Measurements from ENCODE around the gene ACBD3. TPM values are rescaled to one million over a fixed set of nuclear protein-coding genes. Genes with fewer than 3 reads are reported as not detected.

ACBD3 gene
- total and polyA plus RNA-seq, 10 of the 15 experiments (the other 5 are each of a cell fraction or from before 2014, with no cell fraction given) = 7.5 to 27.9 (median 20.3) TPM

- TF ChIP-seq CEBPZ (IDR thresholded peaks at IDR 0.05; ENCODE audit: low read depth, low read length) (no peak), SMAD1 (IDR thresholded peaks at IDR 0.05; ENCODE audit: low read depth, partially characterized antibody) (no peak), ZNF217 (IDR thresholded peaks at IDR 0.05) (no peak), ETV6 (conservative IDR thresholded peaks at IDR 0.05 in 1 of 2, IDR thresholded peaks at IDR 0.05 in 1 of 2; ENCODE audit: borderline replicate concordance in 1 of 2, low read depth in 1 of 2) (no peak), ZNF384 (IDR thresholded peaks at IDR 0.05; ENCODE audit: borderline replicate concordance, low read depth, low read length) (no peak), ZBTB4 (CRISPR knock-in tag; IDR thresholded peaks at IDR 0.05) (no peak), CHD2 (IDR thresholded peaks at IDR 0.05; ENCODE audit: borderline replicate concordance, low read depth, low read length) (no peak), POLR2A (IDR thresholded peaks at IDR 0.05; ENCODE audit: low read depth, low read length) (0 out of 2 replicates have a peak, but pooled peaks have one; percentile 13), ATF3 (IDR thresholded peaks at IDR 0.05; ENCODE audit: borderline replicate concordance, extremely low read depth, low read depth, low read length) (no peak), ZNF24 (IDR thresholded peaks at IDR 0.05) (no peak), ZBTB11 (CRISPR knock-in tag; IDR thresholded peaks at IDR 0.05) (no peak), CHD4 (IDR thresholded peaks at IDR 0.05) (no peak), ZNF207 (IDR thresholded peaks at IDR 0.05; ENCODE audit: borderline replicate concordance) (no peak), BACH1 (IDR thresholded peaks at IDR 0.05; ENCODE audit: borderline replicate concordance) (peak; percentile 4; the same call in 1 of the 2 replicates), ZBTB33 (IDR thresholded peaks at IDR 0.05) (no peak), ZSCAN29 (IDR thresholded peaks at IDR 0.05) (no peak), HDGF (IDR thresholded peaks at IDR 0.05) (no peak), RUNX3 (IDR thresholded peaks at IDR 0.05; ENCODE audit: low read length) (no peak), RAD21 (IDR thresholded peaks at IDR 0.05; ENCODE audit: insufficient read depth, low read depth, low read length) (peak; percentile 25; the same call in 1 of the 2 replicates)
These were observed 76.7 kb downstream of the ACBD3 start (continued) for GRCh38 chr1:226109829-226110248.

Data from GM12878 (cell line).